Left lung (tissue), 10 donors: ENCODE results near the gene MRTFB. TPM values are rescaled to one million over a fixed set of nuclear protein-coding genes. Genes with fewer than 3 reads are reported as not detected.

ENCODE experiments used
- ATAC-seq: fragments of 200-7000 bp; cut with Tn5 transposase; one replicate; pipeline ENCODE4 v1.9.1; 2020; ENCODE audit warnings: moderate library complexity
- DNase-seq, 4 donors: peaks; one replicate each; pipeline ENCODE4 v3.0.0-alpha.2; 2013 to 2020
- H3K27ac ChIP-seq, 2 donors: fragments of 200-600 bp; sonication (generic) in 1 of 2; one replicate each; pipeline versions ENCODE4 v1.5.0 to v1.8.0; 2020 to 2021
- H3K27me3 ChIP-seq, 2 donors: fragments of 200-600 bp; sonication (generic) in 1 of 2; one replicate each; pipeline versions ENCODE4 v1.5.0 to v1.8.0; 2020 to 2021
- H3K36me3 ChIP-seq, 2 donors: fragments of 200-600 bp; sonication (generic) in 1 of 2; one replicate each; pipeline versions ENCODE4 v1.5.0 to v1.8.0; 2020 to 2021
- H3K4me1 ChIP-seq, 2 donors: fragments of 200-600 bp; one replicate each; pipeline ENCODE4 v1.8.0; 2021
- H3K4me3 ChIP-seq, 2 donors: fragments of 200-600 bp; sonication (generic) in 1 of 2; one replicate each; pipeline versions ENCODE4 v1.5.0 to v1.8.0; 2020 to 2021; ENCODE audit warnings: mild to moderate bottlenecking in 1 of 2
- H3K9me3 ChIP-seq, 2 donors: fragments of 200-600 bp; sonication (generic) in 1 of 2; one replicate each; pipeline versions ENCODE4 v1.5.0 to v1.8.0; 2020 to 2021
- CTCF ChIP-seq, 2 donors: fragments of 200-600 bp; sonication (generic) in 1 of 2; IDR thresholded peaks; one replicate each; pipeline versions ENCODE4 v1.5.0 to v1.8.0; 2021; ENCODE audit warnings: antibody characterized with exemption in 2 of 2
- intact Hi-C, 2 donors: fragments of 100-400 bp; cut with DNase I; formaldehyde crosslinking; loops; one replicate each; pipeline versions ENCODE4 v1.11.2 to v1.14.2; 2022
- polyA plus RNA-seq, 6 donors: library from polyadenylated mRNA; unstranded; fragments of 120-200 nt; gene quantifications; one replicate each; pipeline ENCODE4 v1.2.1, GENCODE V29; 2013; ENCODE audit not compliant: insufficient read length in 6 of 6
- total RNA-seq, 2 donors: library from RNA; stranded (reverse); fragmentation: NEBNext Ultra II Directional; extraction: Animal tissue kit (Norgen Biotek cat#: 25700); gene quantifications; one replicate each; pipeline ENCODE4 v1.2.1, GENCODE V29; 2021
- donor health status: DM: no; HTN: yes; CAD: no.
- donor health status: DM: no; HTN: no; CAD: no.

Gene MRTFB
- total and polyA plus RNA-seq, 8 donors: 34.4 to 48.9 (median 36.7) TPM

- no peaks in the 10 kb centered on the region for H3K36me3 ChIP-seq
- no peaks in the 10 kb centered on the region for H3K27me3 ChIP-seq
- ATAC-seq (no peak), DNase-seq (no peak)
- peaks cover 32 to 47% of the 10 kb centered on the region in 2 donors for H3K4me1 ChIP-seq
- intact Hi-C loops: no loop called here
- no peak for TF ChIP-seq CTCF (IDR thresholded peaks at IDR 0.05)
- no peaks in the 10 kb centered on the region for H3K9me3 ChIP-seq
- H3K27ac ChIP-seq: peak overlapping the region in 1 of 2 donors; percentile 20
- H3K4me3 ChIP-seq: no peak overlapping the region
Observed at GRCh38 chr16:14104066-14104465, 32.9 kb downstream of the MRTFB start.

- DNase-seq (no peak), ATAC-seq (no peak)
- H3K27me3 ChIP-seq: no peaks in the 10 kb centered on the region
- no peaks in the 10 kb centered on the region for H3K9me3 ChIP-seq
- H3K4me1 ChIP-seq: peaks cover 32 to 65% of the 10 kb centered on the region in 2 donors
- TF ChIP-seq CTCF (IDR thresholded peaks at IDR 0.05): no peak
- no peaks in the 10 kb centered on the region for H3K36me3 ChIP-seq
- no peak overlapping the region for H3K27ac ChIP-seq
- intact Hi-C loops: no loop called here
- no peak overlapping the region for H3K4me3 ChIP-seq
Observed at GRCh38 chr16:14105760-14106375, 34.7 kb downstream of the MRTFB start.

DNA sequence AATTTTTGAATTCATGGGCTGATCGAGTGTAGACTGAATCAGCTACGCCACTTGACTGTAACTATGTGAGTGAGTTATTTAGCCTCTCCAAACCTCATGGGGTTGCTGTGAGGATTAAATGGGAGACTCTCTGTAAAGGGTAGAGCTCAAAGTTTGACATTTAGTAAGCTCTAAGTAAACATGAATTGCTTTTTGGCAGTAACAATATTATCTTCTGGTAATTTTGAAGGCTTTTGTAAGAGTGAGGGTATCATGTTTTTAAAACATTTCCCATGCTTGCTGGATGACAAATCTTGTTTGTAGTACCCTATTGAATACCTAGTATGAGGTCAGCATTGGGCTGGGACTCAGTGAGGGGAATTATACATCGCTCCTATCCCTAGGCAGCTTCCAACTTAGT is 35.3 kb downstream of the MRTFB start:
- intact Hi-C loops: no loop called here
- Histone ChIP-seq H3K4me1 (peaks cover 32 to 63% of the 10 kb centered on the region in 2 donors), H3K9me3 (no peaks in the 10 kb centered on the region), H3K27ac (no peak overlapping the region), H3K36me3 (no peaks in the 10 kb centered on the region), H3K4me3 (no peak overlapping the region), H3K27me3 (no peaks in the 10 kb centered on the region)
- DNase-seq: no peak
- no peak for ATAC-seq
- TF ChIP-seq CTCF (IDR thresholded peaks at IDR 0.05): no peak

- intact Hi-C loops: no loop called here
- Histone ChIP-seq H3K27me3 (no peaks in the 10 kb centered on the region), H3K4me3 (no peak overlapping the region), H3K36me3 (no peaks in the 10 kb centered on the region), H3K27ac (no peak overlapping the region), H3K9me3 (no peaks in the 10 kb centered on the region), H3K4me1 (peaks cover 27 to 64% of the 10 kb centered on the region in 2 donors)
- no peak for ATAC-seq
- TF ChIP-seq CTCF (IDR thresholded peaks at IDR 0.05): no peak
- DNase-seq: no peak
Observed at GRCh38 chr16:14106961-14107360, 35.8 kb downstream of the MRTFB start.

GRCh38 chr16:14109077-14109775 is 38.1 kb downstream of the MRTFB start:
- Histone ChIP-seq H3K4me3 (no peak overlapping the region), H3K27me3 (no peaks in the 10 kb centered on the region), H3K36me3 (no peaks in the 10 kb centered on the region), H3K4me1 (peaks cover 12 to 61% of the 10 kb centered on the region in 2 donors), H3K27ac (peak overlapping the region; percentile 8 to 29), H3K9me3 (no peaks in the 10 kb centered on the region)
- DNase-seq (no peak), ATAC-seq (peak; percentile 74)
- intact Hi-C loops: no loop called here
- TF ChIP-seq CTCF (IDR thresholded peaks at IDR 0.05): no peak
